ENCODE results near the gene CLCN5.

- TF ChIP-seq CTCF (IDR thresholded peaks at IDR 0.05) = no peak
- no peak for TF ChIP-seq POLR2A (IDR thresholded peaks at IDR 0.05)
Observed at GRCh38 chrX:50107470-50107869, 185.1 kb downstream of the CLCN5 start.
